Right atrium auricular region (tissue), 2 donors: ENCODE results near the gene SLC25A12. TPM values are rescaled to one million over a fixed set of nuclear protein-coding genes. Genes with fewer than 3 reads are reported as not detected.

Experiments
- DNase-seq: peaks from one replicate; pipeline ENCODE4 v3.0.0-alpha.2; 2019; ENCODE audit warnings: low spot score
- H3K27ac ChIP-seq, 2 donors: fragments of 200-600 bp; sonication (generic); 1 replicate in 1 of 2; 2 replicates in 1 of 2; pipeline ENCODE4 v1.5.1; 2016 to 2019
- H3K27me3 ChIP-seq, 2 donors: fragments of 200-600 bp; sonication (generic); one replicate each; pipeline versions ENCODE4 v1.5.1 to v1.6.0; 2017 to 2019
- H3K36me3 ChIP-seq: fragments of 200-600 bp; sonication (generic); one replicate; pipeline ENCODE4 v1.5.1; 2016
- H3K4me1 ChIP-seq, 2 donors: fragments of 200-600 bp; sonication (generic); one replicate each; pipeline versions ENCODE4 v1.5.1 to v1.6.0; 2017 to 2019
- H3K4me3 ChIP-seq, 2 donors: fragments of 200-600 bp; sonication (generic); 1 replicate in 1 of 2; 2 replicates in 1 of 2; pipeline ENCODE4 v1.5.1; 2017 to 2019; ENCODE audit warnings: mild to moderate bottlenecking in 1 of 2, moderate library complexity in 1 of 2
- H3K9me3 ChIP-seq, 2 donors: fragments of 200-600 bp; sonication (generic); one replicate each; pipeline ENCODE4 v1.5.1; 2019
- total RNA-seq, 2 donors: library from RNA; depleted of rRNA; stranded (reverse); fragments of >200 nt; gene quantifications; one replicate each; pipeline ENCODE4 v1.1.0, GENCODE V29; 2016
- TF ChIP-seq, protein P1 (sequence below), 2 donors: fragments of 200-600 bp; sonication (generic); IDR thresholded peaks; one replicate each; pipeline ENCODE4 v1.5.1; 2019; ENCODE audit warnings: antibody characterized with exemption in 2 of 2

Gene SLC25A12
- total RNA-seq, 2 donors from 2014 or later, result 75.0 to 106 TPM

DNA sequence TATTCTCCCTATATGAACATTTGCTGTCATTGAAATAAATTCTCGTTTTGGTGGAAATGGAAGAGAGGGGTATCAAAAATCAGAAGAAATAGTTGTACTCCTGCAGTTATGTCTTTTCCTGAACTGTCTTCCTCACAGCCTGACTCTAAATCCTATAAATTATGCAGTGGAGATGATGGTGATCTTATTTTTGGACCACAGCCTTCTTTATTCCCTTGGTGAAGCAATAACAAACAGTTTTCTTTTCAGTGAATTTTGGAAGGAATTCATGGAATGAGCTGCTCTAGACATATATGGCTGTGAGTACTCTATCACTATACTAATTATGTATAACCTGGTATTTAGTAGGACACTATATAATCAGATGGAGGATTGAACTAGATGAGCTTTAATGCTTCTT lies 1.7 kb upstream of the SLC25A12 start:
- no peak for DNase-seq
- no peak overlapping the region for H3K27ac ChIP-seq
- H3K36me3 ChIP-seq, result no peaks in the 10 kb centered on the region
- no peak overlapping the region for H3K4me3 ChIP-seq
- TF ChIP-seq, protein P1, sequence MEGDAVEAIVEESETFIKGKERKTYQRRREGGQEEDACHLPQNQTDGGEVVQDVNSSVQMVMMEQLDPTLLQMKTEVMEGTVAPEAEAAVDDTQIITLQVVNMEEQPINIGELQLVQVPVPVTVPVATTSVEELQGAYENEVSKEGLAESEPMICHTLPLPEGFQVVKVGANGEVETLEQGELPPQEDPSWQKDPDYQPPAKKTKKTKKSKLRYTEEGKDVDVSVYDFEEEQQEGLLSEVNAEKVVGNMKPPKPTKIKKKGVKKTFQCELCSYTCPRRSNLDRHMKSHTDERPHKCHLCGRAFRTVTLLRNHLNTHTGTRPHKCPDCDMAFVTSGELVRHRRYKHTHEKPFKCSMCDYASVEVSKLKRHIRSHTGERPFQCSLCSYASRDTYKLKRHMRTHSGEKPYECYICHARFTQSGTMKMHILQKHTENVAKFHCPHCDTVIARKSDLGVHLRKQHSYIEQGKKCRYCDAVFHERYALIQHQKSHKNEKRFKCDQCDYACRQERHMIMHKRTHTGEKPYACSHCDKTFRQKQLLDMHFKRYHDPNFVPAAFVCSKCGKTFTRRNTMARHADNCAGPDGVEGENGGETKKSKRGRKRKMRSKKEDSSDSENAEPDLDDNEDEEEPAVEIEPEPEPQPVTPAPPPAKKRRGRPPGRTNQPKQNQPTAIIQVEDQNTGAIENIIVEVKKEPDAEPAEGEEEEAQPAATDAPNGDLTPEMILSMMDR (IDR thresholded peaks at IDR 0.05), result no peak
- peaks cover 0 to 6% of the 10 kb centered on the region in 2 donors for H3K4me1 ChIP-seq
- H3K27me3 ChIP-seq, result no peaks in the 10 kb centered on the region
- H3K9me3 ChIP-seq, result no peaks in the 10 kb centered on the region

DNA sequence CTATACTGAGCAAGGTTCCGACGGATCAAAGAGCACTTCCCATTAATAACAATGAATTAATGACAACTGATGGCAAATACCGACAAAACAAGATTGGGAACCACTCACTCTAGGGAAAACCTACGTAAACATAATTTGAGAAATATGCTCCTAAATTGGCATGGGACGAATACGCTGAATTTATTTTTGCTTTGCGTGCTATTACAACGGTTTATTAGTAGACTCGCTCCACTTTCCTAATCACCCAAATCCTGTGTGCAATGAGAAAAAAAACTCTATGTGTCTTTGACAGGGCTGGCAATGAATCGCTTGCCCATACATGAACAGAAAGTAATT lies 536 bp upstream of the SLC25A12 start:
- no peaks in the 10 kb centered on the region for H3K36me3 ChIP-seq
- TF ChIP-seq, protein P1 (IDR thresholded peaks at IDR 0.05), result no peak
- H3K27ac ChIP-seq, result peak overlapping the region; percentile 80 to 83
- no peaks in the 10 kb centered on the region for H3K27me3 ChIP-seq
- peak overlapping the region; percentile 62 to 75 for H3K4me3 ChIP-seq
- DNase-seq, result no peak
- peaks cover 0 to 6% of the 10 kb centered on the region in 2 donors for H3K4me1 ChIP-seq
- H3K9me3 ChIP-seq, result no peaks in the 10 kb centered on the region

DNA sequence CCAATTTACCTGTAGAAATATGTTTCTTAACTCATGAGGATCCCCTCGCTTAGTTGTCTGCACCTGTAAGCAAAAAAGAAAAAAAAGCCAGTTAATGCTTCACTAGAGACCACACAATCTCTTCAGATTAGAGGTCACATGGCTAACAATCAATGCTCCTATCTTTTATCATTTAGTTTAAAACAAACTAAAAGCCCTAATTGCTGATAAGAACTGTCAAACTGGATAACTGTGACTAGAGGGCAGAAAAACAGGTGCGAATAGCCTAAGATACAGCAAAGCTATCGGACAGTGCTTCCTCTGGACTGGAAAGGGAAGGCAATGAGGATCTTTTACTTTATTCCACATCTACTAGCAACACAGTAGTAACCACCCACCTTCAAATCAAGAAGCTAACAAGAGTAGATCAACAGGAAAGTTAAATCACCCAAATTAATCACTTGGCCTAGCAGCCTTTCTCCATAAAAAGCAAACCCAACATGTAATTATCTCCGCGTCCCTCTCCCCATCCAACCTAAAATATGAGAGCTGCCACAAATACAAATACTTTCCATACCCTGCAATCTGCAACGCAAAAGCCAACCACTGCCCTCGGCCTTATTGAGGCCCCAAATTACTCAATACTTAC lies 734 bp downstream of the SLC25A12 start:
- no peak for DNase-seq
- H3K27me3 ChIP-seq, result no peaks in the 10 kb centered on the region
- peak overlapping the region; percentile 80 to 83 for H3K27ac ChIP-seq
- peak overlapping the region; percentile 62 to 75 for H3K4me3 ChIP-seq
- no peaks in the 10 kb centered on the region for H3K9me3 ChIP-seq
- no peaks in the 10 kb centered on the region for H3K36me3 ChIP-seq
- peaks cover 0 to 6% of the 10 kb centered on the region in 2 donors for H3K4me1 ChIP-seq
- TF ChIP-seq, protein P1 (IDR thresholded peaks at IDR 0.05), result no peak

DNA sequence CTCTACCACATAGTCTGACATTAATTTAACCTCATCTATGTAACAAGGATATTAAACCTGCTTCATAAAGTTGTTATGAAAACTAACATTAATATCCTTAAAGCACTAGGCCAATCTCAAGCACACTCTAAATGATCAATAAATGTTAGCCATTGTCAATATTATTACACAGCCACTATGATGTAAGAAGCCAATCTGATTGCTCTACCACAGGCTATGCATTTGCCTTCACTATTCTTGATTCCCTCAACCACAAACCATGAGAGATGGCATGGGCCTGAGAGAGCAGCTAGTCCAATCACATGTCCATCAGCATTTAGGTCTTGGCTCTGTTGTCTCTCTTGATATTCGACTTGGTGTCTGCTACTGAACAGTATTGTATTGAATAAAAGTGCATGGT lies 4.2 kb downstream of the SLC25A12 start:
- H3K27ac ChIP-seq, result no peak overlapping the region
- H3K4me3 ChIP-seq, result no peak overlapping the region
- H3K36me3 ChIP-seq, result no peaks in the 10 kb centered on the region
- H3K9me3 ChIP-seq, result no peaks in the 10 kb centered on the region
- peaks cover 0 to 6% of the 10 kb centered on the region in 2 donors for H3K4me1 ChIP-seq
- no peaks in the 10 kb centered on the region for H3K27me3 ChIP-seq
- TF ChIP-seq, protein P1 (IDR thresholded peaks at IDR 0.05), result no peak
- DNase-seq, result no peak

DNA sequence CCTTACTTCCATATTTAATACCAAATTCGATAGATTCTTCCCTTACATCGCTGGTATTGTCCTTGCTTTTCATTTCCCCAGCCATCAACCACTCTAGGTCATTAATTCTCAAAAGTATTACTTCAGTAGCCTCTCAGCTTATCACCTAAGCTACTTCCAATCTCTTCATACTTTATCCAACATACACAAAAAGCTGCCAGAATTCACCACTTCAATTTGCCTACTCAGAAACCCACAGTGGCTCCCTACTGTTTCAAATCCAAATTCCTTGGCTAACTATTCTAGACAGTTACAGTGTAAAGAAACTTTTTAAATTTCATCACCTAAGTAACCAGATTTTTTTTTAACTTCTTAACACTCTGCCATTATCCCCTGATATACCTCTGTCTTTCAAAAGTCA lies 4.7 kb downstream of the SLC25A12 start:
- Histone ChIP-seq H3K27ac (no peak overlapping the region), H3K4me1 (peaks cover 0 to 6% of the 10 kb centered on the region in 2 donors), H3K27me3 (no peaks in the 10 kb centered on the region), H3K4me3 (no peak overlapping the region), H3K36me3 (no peaks in the 10 kb centered on the region), H3K9me3 (no peaks in the 10 kb centered on the region)
- DNase-seq, result no peak
- TF ChIP-seq, protein P1 (IDR thresholded peaks at IDR 0.05), result no peak
